Muscle of arm (tissue), 12 donors: ENCODE measurements around the gene ARRB1. TPM values are rescaled to one million over a fixed set of nuclear protein-coding genes. Genes with fewer than 3 reads are reported as not detected.
"Not testable (repeated sequence)": the region's sequence is repeated elsewhere in the genome, so short reads cannot be mapped to it uniquely, and the experiment has no call there.

ENCODE experiments used
- DNase-seq: peaks from one replicate; pipeline ENCODE4 v3.0.0-alpha.2; 2013
- polyA plus RNA-seq, 12 donors: library from polyadenylated mRNA; unstranded; fragments of 120-200 nt; gene quantifications; one replicate each; pipeline ENCODE4 v1.2.1, GENCODE V29; 2013; ENCODE audit not compliant: insufficient read length in 12 of 12

Gene ARRB1
- polyA plus RNA-seq, 12 donors = 13.6 to 27.2 (median 18.7) TPM; not detected in 1

DNA sequence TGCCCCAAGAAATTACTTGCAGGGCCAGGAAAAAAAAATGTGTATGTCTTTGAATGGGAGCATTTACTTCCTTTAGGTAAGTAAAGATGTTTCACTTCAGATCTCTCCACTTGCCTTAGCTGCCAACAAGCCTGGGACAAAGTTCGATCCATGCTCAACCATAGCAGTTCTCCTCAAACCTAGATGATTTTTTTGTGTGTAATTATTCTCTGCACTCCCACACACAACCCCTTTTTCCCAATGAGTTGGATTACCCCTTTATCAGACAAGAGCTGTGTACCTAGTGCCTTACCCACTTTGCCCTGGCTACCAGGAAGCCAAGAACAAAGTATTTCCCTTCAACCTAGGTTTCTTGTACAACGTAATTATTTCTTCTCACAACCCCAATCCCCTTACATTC, 75.3 kb downstream of the ARRB1 start:
- DNase-seq = no peak

GRCh38 chr11:75275581-75275980, 75.9 kb downstream of the ARRB1 start:
- no peak for DNase-seq

GRCh38 chr11:75274716-75275115, 76.7 kb downstream of the ARRB1 start:
- DNase-seq = not testable (repeated sequence)

GRCh38 chr11:75273411-75274391, 77.8 kb downstream of the ARRB1 start:
- no peak for DNase-seq

GRCh38 chr11:75272821-75273301, 78.6 kb downstream of the ARRB1 start:
- no peak for DNase-seq

DNA sequence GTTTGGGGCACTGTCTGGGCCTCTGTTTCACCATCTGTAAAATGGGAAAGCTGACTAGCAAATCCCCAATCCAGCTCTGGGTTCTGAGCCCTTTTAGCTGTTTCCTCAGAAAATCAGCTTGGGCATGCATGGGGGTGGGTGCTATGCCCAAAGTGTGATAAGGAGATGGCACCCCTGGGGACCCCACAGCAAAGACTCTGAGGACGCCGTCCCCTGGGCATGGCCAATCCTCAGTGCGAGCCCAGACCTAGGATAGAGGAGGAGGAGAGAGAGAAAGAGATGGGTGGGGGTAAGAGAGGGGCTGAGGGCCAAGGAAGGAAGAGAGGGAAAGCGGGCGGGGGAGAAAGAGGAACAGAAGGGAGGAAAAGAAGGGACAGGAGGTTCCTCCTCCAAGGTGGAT, 79.1 kb downstream of the ARRB1 start:
- DNase-seq = no peak

- DNase-seq = no peak
These were observed 79.7 kb downstream of the ARRB1 start for GRCh38 chr11:75271730-75272129.

DNA sequence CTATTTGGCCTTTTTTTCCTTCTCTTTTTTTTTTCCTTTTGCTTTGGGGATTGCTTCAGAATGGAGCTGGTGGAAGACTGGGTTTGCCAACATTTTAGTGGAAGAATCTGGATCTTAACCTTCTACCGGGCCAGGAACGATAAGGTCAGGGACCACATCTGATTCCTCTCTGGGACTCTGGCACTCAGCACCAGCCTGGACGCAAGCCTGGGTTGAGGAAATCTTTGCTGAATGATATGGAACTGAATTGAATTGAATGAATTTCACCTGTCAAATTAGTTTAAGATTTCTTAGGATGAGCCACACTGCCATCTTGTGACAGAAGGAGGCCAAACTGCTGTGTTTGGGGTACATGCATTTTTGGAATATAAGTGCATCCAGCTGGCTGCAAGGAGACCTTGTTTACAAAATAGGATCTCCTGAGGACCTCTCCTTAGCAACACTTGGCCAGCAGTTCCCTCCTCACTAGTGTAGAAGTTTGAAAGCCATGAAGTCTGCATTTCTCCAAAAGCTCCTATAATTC, 80.5 kb downstream of the ARRB1 start:
- DNase-seq = no peak

DNA sequence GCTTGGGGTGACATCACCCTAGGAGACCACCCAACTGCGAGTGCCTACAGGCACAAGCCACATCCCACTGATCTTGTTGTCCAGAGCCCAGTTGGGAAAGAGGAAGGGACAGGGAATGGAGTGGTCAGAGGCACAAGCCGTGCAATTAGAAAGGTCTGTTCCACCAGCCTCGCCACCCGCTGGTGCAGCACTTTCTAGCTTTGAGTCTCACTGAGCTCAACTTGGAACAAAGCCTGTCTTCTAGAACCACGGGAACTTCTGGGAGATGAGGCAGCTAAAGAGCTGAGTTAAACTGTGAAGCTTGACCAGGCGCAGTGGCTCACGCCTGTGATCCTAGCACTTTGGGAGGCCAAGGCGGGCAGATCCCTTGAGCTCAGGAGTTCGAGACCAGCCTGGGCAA, 81.6 kb downstream of the ARRB1 start:
- DNase-seq = no peak

DNA sequence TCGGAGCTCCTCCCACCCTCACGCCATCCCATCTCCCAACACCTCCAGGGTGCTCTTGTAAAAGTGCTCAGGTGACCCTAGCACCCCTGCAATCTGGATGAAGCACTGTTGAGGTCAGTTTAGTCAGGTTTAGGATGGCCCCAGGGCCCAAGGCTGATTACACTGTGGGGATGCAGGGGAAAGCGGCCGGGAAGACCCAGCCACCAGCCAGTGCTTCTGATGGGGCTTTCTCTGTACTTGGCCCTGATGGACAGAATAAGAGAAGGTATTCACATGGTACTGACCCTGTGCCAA, 82.1 kb downstream of the ARRB1 start:
- DNase-seq = no peak

- DNase-seq = no peak
These were observed 82.7 kb downstream of the ARRB1 start for GRCh38 chr11:75268626-75269366.

GRCh38 chr11:75267171-75267970, 84.1 kb downstream of the ARRB1 start:
- DNase-seq = no peak

DNA sequence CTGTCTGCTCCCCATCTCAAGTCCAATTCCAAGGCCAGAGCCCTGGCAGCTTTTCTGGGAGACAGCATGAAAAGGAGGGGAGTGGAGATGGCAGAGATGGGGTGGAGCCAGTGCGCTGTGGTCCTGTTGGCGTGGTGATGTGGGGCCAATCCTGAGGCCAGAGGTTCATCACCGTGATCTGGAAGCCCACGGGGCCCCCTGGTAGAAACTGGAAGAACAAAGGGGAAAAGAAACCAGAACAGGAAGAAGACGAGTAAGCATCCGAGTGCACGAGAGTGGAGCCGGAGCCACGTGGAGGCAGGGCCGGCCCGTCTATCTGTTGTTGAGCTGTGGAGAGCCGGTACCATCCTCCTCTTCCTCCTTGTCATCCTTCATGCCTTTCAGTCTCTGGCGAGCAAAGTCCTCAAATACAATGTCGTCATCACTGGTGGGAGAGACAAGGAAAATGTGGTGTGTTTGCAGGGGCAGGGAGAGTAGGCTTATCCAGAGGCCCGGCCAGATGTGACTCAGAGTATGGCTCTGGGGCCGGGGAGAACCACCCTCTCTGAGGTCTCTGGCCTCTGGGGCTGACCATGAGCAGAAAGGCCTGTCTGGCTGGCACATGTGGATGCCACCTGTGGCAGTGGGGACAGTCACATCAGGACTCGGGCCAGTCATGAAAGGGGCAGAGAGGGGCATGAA, 85.5 kb downstream of the ARRB1 start:
- no peak for DNase-seq

DNA sequence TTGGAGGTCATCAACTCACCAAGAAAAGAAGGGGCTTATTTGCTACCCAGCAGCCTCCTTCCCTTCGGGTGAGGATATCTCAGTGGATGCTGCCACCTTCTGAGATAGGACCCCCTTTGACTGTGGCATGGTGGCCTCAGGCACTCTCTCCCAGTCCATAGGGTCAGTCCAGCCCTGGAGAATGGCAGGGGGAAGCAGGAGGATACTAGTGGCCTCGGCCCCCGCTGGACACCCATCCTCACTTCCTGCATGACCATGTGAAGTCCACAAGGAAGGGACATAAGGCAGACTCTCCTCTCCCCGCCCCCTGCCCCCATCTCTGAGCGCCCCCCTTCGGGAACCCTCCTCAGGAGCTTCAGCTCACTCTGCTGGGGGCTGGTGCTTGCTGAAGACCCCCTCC, 86.5 kb downstream of the ARRB1 start:
- DNase-seq = no peak

GRCh38 chr11:75264356-75264755, 87.1 kb downstream of the ARRB1 start:
- no peak for DNase-seq

DNA sequence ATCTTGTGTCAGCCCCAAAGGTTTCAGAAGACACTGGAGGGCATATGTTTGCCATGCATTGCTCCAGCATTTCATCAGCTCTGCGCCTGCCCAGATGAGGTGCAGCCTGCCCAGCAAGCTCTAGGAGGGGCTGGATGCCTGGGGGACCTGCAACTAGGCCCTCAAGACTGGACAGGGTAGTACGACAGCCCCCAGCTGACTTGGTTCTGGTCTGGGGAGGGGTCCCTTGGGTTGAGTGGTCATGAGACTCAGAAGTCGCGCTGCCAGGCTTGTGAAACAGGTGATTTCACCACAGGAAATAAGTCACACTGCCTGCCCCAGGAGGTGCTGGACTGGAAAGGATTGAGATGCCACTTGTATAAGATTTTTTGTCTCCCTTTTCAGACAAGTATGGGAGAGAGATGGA, 87.5 kb downstream of the ARRB1 start:
- no peak for DNase-seq

DNA sequence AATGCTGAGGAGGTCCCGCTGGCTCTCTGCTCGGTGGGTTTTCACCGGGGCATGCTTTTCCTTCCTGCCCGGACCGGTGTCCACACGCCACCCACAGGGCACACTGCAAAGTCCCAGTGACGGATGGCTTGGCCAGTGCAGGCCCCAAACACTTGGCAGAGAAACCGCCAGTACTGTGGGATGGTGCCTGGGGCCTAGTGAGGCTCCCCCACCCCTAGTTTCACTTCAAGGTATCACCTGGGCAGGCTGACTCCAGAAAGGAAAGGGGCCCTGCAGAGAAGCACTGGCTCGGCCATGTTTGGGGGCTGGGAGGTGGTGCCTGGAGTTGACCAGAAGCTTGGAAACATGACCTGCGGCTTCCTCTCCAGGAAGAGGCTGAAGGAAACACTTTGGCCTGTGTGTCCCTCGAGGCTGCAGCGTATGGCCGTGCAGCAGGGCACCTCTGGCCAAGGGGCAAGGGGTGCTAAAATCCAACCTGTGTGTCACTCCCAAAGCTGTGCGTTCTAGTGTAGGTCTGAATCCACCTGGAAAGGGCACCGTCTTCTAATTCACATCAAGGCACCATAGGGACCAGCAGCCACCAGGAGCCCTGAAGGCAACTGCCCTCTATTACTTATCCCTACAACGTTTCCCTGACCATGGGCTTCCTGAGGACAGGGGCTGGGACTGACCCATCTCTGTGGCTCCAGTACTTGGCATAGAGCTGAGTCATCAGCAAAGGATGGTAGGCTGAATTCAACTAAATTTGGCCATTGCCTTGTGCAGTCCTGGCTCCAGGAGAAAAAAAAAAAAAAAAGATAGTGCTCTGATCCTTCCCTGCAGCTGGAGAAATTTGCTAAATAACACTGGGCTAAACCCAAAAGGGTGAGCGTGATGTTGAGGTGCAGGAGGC, 88.3 kb downstream of the ARRB1 start:
- no peak for DNase-seq

- no peak for DNase-seq
These were observed 89.0 kb downstream of the ARRB1 start for GRCh38 chr11:75262436-75262835.

DNA sequence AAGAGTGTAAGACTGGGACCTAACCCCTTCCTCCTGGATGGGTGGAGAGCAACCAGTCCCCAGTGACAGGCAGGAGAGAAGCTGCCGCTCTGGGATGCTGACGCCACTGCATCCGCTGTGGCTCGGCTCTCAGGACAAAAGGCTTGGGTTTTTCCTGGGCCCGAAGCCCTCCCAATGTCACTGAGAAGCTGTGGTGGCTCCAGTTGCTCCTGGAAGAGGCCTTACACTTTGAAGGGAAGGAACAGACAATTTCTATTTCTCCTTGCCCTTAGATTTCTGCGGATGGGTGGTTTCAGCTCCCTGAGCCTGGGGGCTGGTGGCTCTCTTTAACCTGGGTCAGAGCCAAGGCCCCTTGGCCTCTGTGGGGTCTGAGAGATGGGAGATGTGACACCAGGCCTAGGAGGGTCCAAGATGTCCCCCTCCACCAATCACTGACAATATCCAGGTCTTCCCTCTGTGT, 89.5 kb downstream of the ARRB1 start:
- no peak for DNase-seq
